Activated CD8-positive, alpha-beta memory T cell treated with anti-CD3 and anti-CD28 coated beads, Interleukin-2, amount 50 U/mL, for 1 hour (primary cell): ENCODE results near the gene USP40.

Experiments used
- DNase-seq: peaks from one replicate; pipeline ENCODE4 v3.0.0-alpha.2; 2020; ENCODE audit errors: extremely low read depth

USP40 gene

GRCh38 chr2:233553366-233553765 is 13.2 kb downstream of the USP40 start:
- DNase-seq, result no peak

GRCh38 chr2:233551491-233551890 is 15.1 kb downstream of the USP40 start:
- no peak for DNase-seq

GRCh38 chr2:233546774-233547173 is 19.8 kb downstream of the USP40 start:
- no peak for DNase-seq

- no peak for DNase-seq
These were observed 20.5 kb downstream of the USP40 start for GRCh38 chr2:233546101-233546500.

- DNase-seq, result no peak
These were observed 22.4 kb downstream of the USP40 start for GRCh38 chr2:233544200-233544610.

GRCh38 chr2:233542507-233542906 is 24.1 kb downstream of the USP40 start:
- DNase-seq, result no peak

GRCh38 chr2:233538741-233539140 is 27.8 kb downstream of the USP40 start:
- DNase-seq, result no peak

GRCh38 chr2:233535271-233535670 is 31.3 kb downstream of the USP40 start:
- no peak for DNase-seq

- no peak for DNase-seq
These were observed 33.6 kb downstream of the USP40 start for GRCh38 chr2:233532971-233533370.

GRCh38 chr2:233531955-233532354 is 34.6 kb downstream of the USP40 start:
- DNase-seq, result no peak

GRCh38 chr2:233530381-233530780 is 36.2 kb downstream of the USP40 start:
- DNase-seq, result no peak

GRCh38 chr2:233528182-233528581 is 38.4 kb downstream of the USP40 start:
- DNase-seq, result no peak

- no peak for DNase-seq
These were observed 40.8 kb downstream of the USP40 start for GRCh38 chr2:233525791-233526190.

GRCh38 chr2:233519787-233520611 is 46.6 kb downstream of the USP40 start:
- DNase-seq, result no peak

GRCh38 chr2:233513953-233514655 is 52.5 kb downstream of the USP40 start:
- DNase-seq, result no peak

- DNase-seq, result no peak
These were observed 62.5 kb downstream of the USP40 start for GRCh38 chr2:233503947-233504637.

GRCh38 chr2:233503481-233503880 is 63.1 kb downstream of the USP40 start:
- no peak for DNase-seq

- no peak for DNase-seq
These were observed 65.1 kb downstream of the USP40 start for GRCh38 chr2:233501198-233502076.

GRCh38 chr2:233499928-233500327 is 66.7 kb downstream of the USP40 start:
- no peak for DNase-seq

- DNase-seq, result no peak
These were observed 68.5 kb downstream of the USP40 start for GRCh38 chr2:233498126-233498525.

GRCh38 chr2:233497692-233498091 is 68.9 kb downstream of the USP40 start:
- no peak for DNase-seq
